ENCODE data around the gene PPP1R9B.

GRCh38 chr17:50177476-50177875, 27.0 kb upstream of the PPP1R9B start:
- TF ChIP-seq CTCF (IDR thresholded peaks at IDR 0.05): no peak
- TF ChIP-seq POLR2A (IDR thresholded peaks at IDR 0.05): no peak
- no peak for TF ChIP-seq POLR2AphosphoS5 (IDR thresholded peaks at IDR 0.05)
